HL-60 (cell line): ENCODE results near the gene PIK3C3.

ENCODE experiments used
- GABPA ChIP-seq: IDR thresholded peaks from 2 replicates; pipeline ENCODE4 v1.6.1; 2012; ENCODE audit warnings: low read depth
- POLR2AphosphoS5 ChIP-seq: IDR thresholded peaks from 2 replicates; pipeline ENCODE4 v1.6.1; 2012; ENCODE audit warnings: low read depth
- TF ChIP-seq, protein P1 (sequence below): IDR thresholded peaks from one replicate; pipeline ENCODE4 v1.5.1; 2011; ENCODE audit warnings: low read length, control low read depth, inconsistent platforms; ENCODE audit not compliant: insufficient read depth
- TF ChIP-seq, protein P2 (sequence below): IDR thresholded peaks from 2 replicates; pipeline ENCODE4 v1.6.1; 2012; ENCODE audit warnings: low read depth; ENCODE audit not compliant: insufficient replicate concordance

DNA sequence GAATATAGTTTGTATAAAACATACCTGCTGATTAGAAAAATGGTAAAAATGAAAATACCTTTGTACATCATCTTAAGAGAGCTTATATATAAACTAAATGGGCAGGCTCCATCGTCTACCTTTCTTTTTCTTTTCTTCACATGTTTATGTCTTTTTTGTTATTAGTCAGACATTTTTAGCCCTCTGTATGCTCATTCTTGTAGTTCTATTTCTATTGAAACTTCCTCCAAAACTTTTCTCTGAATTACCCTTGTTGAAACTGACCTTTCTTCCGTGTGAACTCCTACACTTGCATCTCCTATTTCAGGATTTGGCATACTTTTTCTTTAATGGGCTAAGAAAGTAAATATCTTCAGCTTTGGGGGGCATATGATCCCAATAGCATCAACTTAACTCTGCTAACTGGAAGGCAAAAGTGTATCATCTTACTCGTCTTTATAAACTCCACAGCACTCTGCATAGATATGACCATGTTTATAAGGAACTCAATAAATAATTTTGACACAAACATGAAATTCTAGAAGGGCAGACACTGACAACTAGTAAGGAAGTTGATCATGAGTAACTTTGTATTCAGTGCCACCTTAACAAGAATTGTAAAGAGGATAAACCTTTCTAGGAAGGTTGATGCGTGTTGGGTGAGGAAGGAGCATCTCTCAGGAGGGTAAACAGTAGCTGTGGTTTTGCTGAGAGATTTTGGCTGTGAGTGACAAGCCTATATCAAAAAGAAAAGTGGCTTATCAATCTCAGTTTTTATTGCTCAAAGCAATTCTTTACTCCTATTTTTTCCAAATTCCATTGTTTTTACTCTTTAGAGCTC is 127.6 kb downstream of the PIK3C3 start:
- TF ChIP-seq, protein P1, sequence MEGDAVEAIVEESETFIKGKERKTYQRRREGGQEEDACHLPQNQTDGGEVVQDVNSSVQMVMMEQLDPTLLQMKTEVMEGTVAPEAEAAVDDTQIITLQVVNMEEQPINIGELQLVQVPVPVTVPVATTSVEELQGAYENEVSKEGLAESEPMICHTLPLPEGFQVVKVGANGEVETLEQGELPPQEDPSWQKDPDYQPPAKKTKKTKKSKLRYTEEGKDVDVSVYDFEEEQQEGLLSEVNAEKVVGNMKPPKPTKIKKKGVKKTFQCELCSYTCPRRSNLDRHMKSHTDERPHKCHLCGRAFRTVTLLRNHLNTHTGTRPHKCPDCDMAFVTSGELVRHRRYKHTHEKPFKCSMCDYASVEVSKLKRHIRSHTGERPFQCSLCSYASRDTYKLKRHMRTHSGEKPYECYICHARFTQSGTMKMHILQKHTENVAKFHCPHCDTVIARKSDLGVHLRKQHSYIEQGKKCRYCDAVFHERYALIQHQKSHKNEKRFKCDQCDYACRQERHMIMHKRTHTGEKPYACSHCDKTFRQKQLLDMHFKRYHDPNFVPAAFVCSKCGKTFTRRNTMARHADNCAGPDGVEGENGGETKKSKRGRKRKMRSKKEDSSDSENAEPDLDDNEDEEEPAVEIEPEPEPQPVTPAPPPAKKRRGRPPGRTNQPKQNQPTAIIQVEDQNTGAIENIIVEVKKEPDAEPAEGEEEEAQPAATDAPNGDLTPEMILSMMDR, result no peak
- no peak for TF ChIP-seq POLR2AphosphoS5
- no peak for TF ChIP-seq GABPA
- TF ChIP-seq, protein P2, sequence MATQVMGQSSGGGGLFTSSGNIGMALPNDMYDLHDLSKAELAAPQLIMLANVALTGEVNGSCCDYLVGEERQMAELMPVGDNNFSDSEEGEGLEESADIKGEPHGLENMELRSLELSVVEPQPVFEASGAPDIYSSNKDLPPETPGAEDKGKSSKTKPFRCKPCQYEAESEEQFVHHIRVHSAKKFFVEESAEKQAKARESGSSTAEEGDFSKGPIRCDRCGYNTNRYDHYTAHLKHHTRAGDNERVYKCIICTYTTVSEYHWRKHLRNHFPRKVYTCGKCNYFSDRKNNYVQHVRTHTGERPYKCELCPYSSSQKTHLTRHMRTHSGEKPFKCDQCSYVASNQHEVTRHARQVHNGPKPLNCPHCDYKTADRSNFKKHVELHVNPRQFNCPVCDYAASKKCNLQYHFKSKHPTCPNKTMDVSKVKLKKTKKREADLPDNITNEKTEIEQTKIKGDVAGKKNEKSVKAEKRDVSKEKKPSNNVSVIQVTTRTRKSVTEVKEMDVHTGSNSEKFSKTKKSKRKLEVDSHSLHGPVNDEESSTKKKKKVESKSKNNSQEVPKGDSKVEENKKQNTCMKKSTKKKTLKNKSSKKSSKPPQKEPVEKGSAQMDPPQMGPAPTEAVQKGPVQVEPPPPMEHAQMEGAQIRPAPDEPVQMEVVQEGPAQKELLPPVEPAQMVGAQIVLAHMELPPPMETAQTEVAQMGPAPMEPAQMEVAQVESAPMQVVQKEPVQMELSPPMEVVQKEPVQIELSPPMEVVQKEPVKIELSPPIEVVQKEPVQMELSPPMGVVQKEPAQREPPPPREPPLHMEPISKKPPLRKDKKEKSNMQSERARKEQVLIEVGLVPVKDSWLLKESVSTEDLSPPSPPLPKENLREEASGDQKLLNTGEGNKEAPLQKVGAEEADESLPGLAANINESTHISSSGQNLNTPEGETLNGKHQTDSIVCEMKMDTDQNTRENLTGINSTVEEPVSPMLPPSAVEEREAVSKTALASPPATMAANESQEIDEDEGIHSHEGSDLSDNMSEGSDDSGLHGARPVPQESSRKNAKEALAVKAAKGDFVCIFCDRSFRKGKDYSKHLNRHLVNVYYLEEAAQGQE, result no peak
